ENCODE measurements around the gene C2orf92.
"Not testable (repeated sequence)": the region's sequence is repeated elsewhere in the genome, so short reads cannot be mapped to it uniquely, and the experiment has no call there.

C2orf92 gene

GRCh38 chr2:97669448-97669847 lies at the start of gene C2orf92:
Gene C2orf92, plus strand, starts transcription at chr2:97669713. Its CDS starts 76 bp downstream, at chr2:97669789.
- DNase-seq, result no peak

- DNase-seq, result not testable (repeated sequence)
Observed at GRCh38 chr2:97620492-97620891, 49.0 kb upstream of the C2orf92 start.

- not testable (repeated sequence) for DNase-seq
Observed at GRCh38 chr2:97622976-97623375, 46.5 kb upstream of the C2orf92 start.

- DNase-seq, result not testable (repeated sequence)
Observed at GRCh38 chr2:97625354-97626048, 44.0 kb upstream of the C2orf92 start.

GRCh38 chr2:97626049-97626430 lies 43.5 kb upstream of the C2orf92 start:
- DNase-seq, result not testable (repeated sequence)

- no peak for DNase-seq
Observed at GRCh38 chr2:97644023-97644717, 25.3 kb upstream of the C2orf92 start.

- no peak for DNase-seq
Observed at GRCh38 chr2:97645112-97645694, 24.3 kb upstream of the C2orf92 start.

GRCh38 chr2:97645695-97646629 lies 23.6 kb upstream of the C2orf92 start, which contains the start of gene COX5B:
Gene COX5B, plus strand, starts transcription at chr2:97646062. Its CDS starts 25 bp downstream, at chr2:97646087.
- DNase-seq, result peak; percentile 98 to 99

- no peak for DNase-seq
Observed at GRCh38 chr2:97646977-97647376, 22.5 kb upstream of the C2orf92 start.

GRCh38 chr2:97651114-97651513 lies 18.4 kb upstream of the C2orf92 start:
- no peak for DNase-seq

GRCh38 chr2:97653473-97653872 lies 16.0 kb upstream of the C2orf92 start:
- no peak for DNase-seq

GRCh38 chr2:97653874-97654273 lies 15.6 kb upstream of the C2orf92 start:
- DNase-seq, result no peak

GRCh38 chr2:97654309-97654708 lies 15.2 kb upstream of the C2orf92 start:
- no peak for DNase-seq

GRCh38 chr2:97654791-97655190 lies 14.7 kb upstream of the C2orf92 start:
- no peak for DNase-seq

- DNase-seq, result no peak
Observed at GRCh38 chr2:97656129-97656755, 13.3 kb upstream of the C2orf92 start.

GRCh38 chr2:97656905-97657587 lies 12.5 kb upstream of the C2orf92 start:
- DNase-seq, result no peak

GRCh38 chr2:97657986-97658690 lies 11.4 kb upstream of the C2orf92 start:
- DNase-seq, result no peak

- DNase-seq, result no peak
Observed at GRCh38 chr2:97658691-97659157, 10.8 kb upstream of the C2orf92 start.

GRCh38 chr2:97659256-97660043 lies 10.1 kb upstream of the C2orf92 start:
- DNase-seq, result no peak

All from CD4-positive, alpha-beta T cell treated with Interleukin-4 for 1 hour (primary cell).